ENCODE data around the gene KCNQ1. TPM values are rescaled to one million over a fixed set of nuclear protein-coding genes. Genes with fewer than 3 reads are reported as not detected.

The KCNQ1 gene
- total and polyA plus RNA-seq, 7 donors: 1.1 to 25.2 (median 3.8) TPM

DNA sequence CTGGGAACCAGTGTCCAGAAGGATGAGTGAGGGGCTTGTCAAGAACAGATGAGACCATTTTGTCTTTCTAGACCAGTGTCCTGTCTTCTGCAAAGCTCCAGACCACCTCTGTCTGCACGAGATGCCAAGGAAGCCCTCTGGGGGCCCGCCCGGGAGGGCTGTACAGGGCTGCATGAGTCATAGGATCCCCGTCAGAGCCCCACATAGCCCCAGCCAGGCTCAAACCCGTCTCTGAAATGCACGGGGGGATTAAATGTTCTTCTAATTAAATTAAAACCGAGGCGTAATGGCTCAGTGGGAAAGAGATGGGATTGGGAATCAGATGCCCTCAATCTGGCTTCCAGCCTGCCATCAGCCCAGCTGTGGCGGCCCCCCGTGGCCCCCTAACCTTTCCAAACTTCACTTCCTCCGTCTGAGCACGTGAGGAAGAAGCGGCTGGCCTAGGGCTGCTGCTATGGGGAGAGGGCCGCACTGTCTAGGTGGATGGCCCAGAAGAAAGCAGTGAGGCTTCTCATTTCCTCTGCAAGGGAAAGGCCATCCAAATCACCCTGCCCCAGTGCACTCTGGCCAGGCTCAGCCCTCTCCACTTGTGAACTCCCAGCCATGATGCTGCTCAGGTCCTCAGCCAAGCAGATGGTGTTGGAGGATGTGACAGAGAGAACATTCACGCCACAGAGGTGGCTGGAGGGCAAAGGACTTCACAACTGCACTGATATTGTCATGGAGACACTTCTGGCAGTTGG, 222.2 kb downstream of the KCNQ1 start:
- DNase-seq: peak; percentile 49

DNA sequence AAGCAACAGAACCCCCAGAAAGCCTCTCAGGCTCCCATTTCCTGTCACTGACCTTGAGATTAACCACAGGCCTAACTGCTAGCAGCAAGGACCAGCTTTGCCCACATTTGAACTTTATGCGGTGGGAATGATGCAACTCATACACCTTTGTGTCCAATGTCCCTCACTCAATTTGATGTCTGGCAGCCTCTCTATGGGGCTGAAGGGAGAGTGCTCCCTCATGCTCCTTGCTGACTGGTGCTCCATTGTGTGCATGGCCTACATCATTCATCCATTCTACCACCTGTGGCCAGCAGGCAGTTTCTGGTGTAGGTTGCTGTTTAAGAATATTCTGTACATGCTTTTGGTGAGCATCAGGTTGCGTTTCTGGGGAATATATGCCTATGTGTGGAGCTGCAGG, 223.1 kb downstream of the KCNQ1 start:
- WGBS, 2 donors: 92 to 97% methylated on average over 2 of the region's 2 CpGs
- TF ChIP-seq, protein P1, sequence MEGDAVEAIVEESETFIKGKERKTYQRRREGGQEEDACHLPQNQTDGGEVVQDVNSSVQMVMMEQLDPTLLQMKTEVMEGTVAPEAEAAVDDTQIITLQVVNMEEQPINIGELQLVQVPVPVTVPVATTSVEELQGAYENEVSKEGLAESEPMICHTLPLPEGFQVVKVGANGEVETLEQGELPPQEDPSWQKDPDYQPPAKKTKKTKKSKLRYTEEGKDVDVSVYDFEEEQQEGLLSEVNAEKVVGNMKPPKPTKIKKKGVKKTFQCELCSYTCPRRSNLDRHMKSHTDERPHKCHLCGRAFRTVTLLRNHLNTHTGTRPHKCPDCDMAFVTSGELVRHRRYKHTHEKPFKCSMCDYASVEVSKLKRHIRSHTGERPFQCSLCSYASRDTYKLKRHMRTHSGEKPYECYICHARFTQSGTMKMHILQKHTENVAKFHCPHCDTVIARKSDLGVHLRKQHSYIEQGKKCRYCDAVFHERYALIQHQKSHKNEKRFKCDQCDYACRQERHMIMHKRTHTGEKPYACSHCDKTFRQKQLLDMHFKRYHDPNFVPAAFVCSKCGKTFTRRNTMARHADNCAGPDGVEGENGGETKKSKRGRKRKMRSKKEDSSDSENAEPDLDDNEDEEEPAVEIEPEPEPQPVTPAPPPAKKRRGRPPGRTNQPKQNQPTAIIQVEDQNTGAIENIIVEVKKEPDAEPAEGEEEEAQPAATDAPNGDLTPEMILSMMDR (IDR thresholded peaks at IDR 0.05): no peak
- TF ChIP-seq EP300 (IDR thresholded peaks at IDR 0.05) (no peak), POLR2AphosphoS5 (IDR thresholded peaks at IDR 0.05) (no peak), POLR2A (IDR thresholded peaks at IDR 0.05) (no peak)

More for the DNA sequence above, 222.2 kb downstream of the KCNQ1 start:
- Histone ChIP-seq H3K9me3 (no peaks in the 10 kb centered on the region), H3K27me3 (no peaks in the 10 kb centered on the region), H3K27ac (no peak overlapping the region), H3K4me3 (no peak overlapping the region), H3K4me1 (peaks cover 0 to 16% (median 7%) of the 10 kb centered on the region in 4 donors), H3K36me3 (no peaks in the 10 kb centered on the region)
- intact Hi-C loops (cut with DNase I): no loop called here
- TF ChIP-seq, protein P1 (IDR thresholded peaks at IDR 0.05): no peak
- TF ChIP-seq POLR2AphosphoS5 (IDR thresholded peaks at IDR 0.05) (no peak), EP300 (IDR thresholded peaks at IDR 0.05) (no peak), POLR2A (IDR thresholded peaks at IDR 0.05) (no peak)
- 89 to 95% methylated on average over 15 of the region's 15 CpGs for WGBS, 2 donors

DNA sequence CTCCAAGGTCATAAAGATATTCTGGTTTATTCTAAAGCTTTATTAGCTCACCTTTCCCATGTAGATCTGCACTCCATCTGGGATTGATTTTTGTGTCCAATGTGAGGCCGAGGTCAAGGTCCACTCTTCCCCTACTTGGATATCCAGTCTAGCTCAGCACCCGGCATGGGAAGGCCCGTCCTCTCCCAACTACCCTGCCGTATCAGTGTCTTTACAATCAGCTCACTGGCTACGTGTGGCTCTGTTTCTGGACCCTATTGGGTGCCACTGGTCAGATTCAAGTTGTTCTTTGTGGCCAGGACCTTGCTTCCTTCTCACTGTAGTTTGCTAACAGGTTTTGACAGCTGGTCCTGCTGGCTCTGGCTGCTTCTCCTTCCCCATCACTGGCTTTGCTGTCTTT, 224.1 kb downstream of the KCNQ1 start:
- TF ChIP-seq, protein P1 (IDR thresholded peaks at IDR 0.05): no peak
- 94 to 96% methylated on average over 5 of the region's 5 CpGs for WGBS, 2 donors
- Histone ChIP-seq H3K4me1 (peaks cover 0 to 20% (median 10%) of the 10 kb centered on the region in 4 donors), H3K4me3 (no peak overlapping the region), H3K9me3 (no peaks in the 10 kb centered on the region), H3K27me3 (no peaks in the 10 kb centered on the region), H3K27ac (no peak overlapping the region), H3K36me3 (no peaks in the 10 kb centered on the region)
- DNase-seq: no peak
- intact Hi-C loops (cut with DNase I): no loop called here

More for the DNA sequence above, 223.1 kb downstream of the KCNQ1 start:
- H3K4me1 ChIP-seq: peaks cover 0 to 16% (median 7%) of the 10 kb centered on the region in 4 donors
- peak; percentile 18 for DNase-seq
- no peaks in the 10 kb centered on the region for H3K36me3 ChIP-seq
- H3K27ac ChIP-seq: no peak overlapping the region
- no peak overlapping the region for H3K4me3 ChIP-seq
- intact Hi-C loops (cut with DNase I): no loop called here
- H3K9me3 ChIP-seq: no peaks in the 10 kb centered on the region
- H3K27me3 ChIP-seq: no peaks in the 10 kb centered on the region

DNA sequence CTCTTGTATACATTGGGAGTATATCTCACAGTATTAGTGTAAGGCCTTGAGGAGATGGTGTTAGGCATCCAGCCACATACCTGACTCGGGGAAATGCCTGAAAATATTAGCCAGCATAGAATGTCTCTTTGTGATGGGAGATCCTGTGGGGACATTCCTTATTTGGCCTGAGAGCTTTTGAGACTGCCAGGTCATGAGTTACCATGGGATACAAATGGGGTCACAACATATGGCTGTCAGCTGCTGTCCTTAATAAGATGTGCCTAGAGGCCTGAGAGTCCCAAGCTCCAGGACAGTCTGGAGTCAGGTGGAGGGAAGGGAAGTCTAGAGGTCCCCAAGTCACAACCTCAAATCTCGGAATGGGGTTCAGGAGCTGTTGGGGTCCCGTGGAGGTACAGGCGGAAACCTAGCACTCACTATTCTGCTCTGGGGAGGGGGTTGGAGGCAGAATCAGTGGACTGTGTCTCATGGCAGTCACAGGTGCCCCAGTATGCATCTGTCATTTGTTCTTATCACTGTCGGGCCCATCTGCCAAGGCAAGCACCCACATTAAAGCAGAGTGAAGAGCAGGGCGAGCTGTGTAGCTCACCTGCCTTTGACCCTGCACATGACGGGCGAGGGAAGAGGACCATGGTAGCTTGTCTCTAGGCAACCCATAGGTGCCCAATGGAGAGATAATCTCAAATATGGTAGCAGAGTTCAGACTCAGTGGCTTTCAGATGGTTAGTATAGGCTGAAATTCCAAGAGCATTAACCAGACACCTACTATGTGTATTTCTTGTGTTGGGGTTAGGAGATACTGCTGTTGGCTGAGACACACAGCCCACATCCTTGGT, 225.0 kb downstream of the KCNQ1 start:
- H3K4me1 ChIP-seq: peaks cover 0 to 30% (median 20%) of the 10 kb centered on the region in 4 donors
- no peak overlapping the region for H3K27ac ChIP-seq
- no peaks in the 10 kb centered on the region for H3K36me3 ChIP-seq
- peak; percentile 27 for DNase-seq
- 95 to 96% methylated on average over 8 of the region's 8 CpGs for WGBS, 2 donors
- intact Hi-C loops (cut with DNase I): no loop called here
- TF ChIP-seq, protein P1 (IDR thresholded peaks at IDR 0.05): no peak
- no peak for TF ChIP-seq POLR2AphosphoS5 (IDR thresholded peaks at IDR 0.05)
- no peak for TF ChIP-seq POLR2A (IDR thresholded peaks at IDR 0.05)
- TF ChIP-seq EP300 (IDR thresholded peaks at IDR 0.05): no peak
- no peaks in the 10 kb centered on the region for H3K9me3 ChIP-seq
- H3K27me3 ChIP-seq: no peaks in the 10 kb centered on the region
- no peak overlapping the region for H3K4me3 ChIP-seq

All from sigmoid colon (tissue), 7 donors.